ENCODE results near the gene CENPV.
"Not testable (repeated sequence)": the region's sequence is repeated elsewhere in the genome, so short reads cannot be mapped to it uniquely, and the experiment has no call there.

CENPV gene

DNA sequence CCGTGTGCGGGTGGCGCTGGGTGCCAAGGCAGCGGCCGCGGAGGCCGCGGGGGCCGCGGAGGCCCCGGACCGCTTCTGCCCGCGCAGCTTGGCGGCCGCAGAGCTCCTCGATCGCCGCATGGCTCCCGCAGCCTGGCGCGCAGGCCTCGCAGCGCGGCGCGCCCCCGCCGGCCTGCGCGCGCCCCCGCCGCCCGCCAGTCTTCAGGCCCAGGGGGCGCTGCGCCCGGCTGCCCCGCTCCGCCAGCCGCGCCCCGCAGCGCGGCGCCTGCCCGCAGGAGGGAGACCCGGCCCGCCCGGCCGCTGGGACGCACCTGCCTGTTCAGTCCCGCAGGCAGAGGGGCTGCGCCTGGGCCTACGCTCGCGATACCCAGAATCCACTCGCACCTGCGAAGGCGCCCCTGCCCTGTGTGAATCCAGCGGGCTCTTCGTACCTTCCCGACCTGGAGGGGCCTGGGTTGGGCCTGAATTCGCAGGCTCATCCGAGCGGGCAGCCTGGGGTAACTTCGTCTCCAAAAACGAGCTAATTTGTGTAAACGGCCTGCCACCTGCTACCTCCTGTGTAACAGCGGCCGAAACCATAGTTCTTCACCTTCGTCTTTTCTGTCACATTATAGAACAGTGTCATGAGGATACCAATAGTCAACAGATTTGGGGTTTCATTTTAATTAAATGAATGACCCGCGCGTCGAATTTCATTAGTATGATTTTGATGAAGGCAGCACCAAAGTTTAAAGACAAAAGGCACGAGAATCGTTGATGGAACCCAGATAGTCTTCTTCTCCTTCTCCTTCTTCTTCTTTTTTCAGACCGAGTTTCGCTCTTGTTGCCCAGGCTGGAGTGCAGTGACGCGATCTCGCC is at the start of gene CENPV:
Gene CENPV, minus strand, starts transcription at position 153 of the 858 bp plus-strand sequence. Its CDS starts 33 bp downstream, at position 120.
- no peak for DNase-seq (ENCODE audit: low read depth)

DNA sequence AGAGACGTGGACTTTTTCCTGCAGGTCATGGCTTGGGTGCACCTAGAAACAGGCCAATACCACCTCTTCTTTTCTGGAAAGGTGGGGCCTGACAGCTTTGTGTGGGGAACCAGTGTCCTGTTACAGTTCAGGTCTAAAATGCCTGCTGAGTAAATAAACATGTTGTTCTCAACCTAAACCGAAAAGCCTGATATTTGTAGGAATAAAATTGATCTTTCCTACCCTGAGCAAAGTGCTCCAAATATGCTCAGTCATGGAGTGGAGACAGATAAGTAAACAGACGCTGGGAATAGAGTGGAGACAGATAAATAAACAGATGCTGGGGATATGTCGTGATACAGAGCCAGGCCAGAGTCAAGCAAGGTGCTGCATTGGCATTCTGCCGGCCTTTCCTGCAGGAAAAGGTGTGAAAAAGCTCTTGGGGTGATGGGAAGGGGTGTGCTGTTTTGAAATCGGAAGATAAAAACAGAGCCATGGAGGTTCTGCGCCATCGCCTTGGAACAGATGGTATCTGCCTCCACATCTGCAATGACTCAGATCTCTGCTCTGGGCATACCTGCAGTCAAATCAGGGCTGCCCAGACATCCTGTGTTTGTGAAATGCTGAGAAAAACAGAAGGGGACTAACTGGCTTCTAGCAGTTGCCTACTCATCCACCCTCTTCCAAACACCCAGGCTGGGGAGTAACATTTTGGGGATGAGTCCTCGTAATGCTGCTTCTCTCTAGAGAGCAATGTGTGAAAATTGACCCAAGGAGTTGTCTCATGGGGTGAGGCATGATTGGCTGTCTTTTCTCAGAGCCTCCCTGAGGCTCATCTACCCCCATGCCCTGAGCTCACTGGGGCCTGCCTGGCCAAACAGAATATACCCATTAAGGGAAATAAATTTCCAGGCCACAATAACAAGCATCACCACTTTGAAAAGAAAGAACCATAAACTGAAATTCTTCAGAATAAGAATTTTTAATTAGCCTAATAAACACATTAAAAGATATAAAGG is 45.3 kb upstream of the CENPV start:
- DNase-seq (ENCODE audit: low read depth): no peak

DNA sequence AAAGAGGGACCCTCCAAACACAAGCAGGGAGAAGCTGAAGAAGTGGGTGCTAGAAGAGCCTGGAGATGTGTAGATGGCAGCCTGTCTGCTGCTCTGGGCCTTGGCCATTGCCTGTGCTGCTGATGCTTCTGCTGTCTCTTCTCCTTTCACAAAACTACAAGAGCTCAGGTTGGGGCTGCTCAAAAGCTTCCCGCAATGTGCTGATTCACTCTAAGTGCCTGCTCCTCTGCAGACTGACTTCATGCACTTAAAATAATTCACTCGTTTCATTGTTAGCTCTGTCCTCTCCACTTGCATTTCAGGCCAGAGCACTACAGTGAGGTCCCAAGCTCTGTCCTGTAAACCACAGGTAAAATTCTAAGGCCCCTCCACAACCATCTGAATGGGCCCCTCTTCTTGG is 43.4 kb upstream of the CENPV start:
- not testable (repeated sequence) for DNase-seq (ENCODE audit: low read depth)

DNA sequence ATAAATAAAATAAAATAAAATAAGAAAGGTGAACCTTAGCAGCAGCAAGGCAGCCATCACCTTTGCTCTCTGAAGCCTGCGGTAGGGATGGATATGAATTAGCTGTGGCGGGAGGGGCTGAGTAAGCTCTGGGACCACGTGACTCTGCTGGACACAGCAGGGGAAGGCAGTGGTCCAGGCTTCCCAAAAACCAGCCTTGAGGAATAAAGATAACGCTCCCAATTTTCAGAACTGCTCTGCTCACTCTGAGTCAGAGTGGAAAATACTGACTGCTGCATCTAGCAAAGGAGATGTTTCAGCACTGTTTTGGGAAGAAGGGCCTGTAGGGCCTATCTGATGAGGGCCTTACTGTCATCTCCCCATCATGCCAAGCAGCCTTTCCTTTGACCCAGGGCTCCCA is 42.6 kb upstream of the CENPV start:
- DNase-seq (ENCODE audit: low read depth): not testable (repeated sequence)

DNA sequence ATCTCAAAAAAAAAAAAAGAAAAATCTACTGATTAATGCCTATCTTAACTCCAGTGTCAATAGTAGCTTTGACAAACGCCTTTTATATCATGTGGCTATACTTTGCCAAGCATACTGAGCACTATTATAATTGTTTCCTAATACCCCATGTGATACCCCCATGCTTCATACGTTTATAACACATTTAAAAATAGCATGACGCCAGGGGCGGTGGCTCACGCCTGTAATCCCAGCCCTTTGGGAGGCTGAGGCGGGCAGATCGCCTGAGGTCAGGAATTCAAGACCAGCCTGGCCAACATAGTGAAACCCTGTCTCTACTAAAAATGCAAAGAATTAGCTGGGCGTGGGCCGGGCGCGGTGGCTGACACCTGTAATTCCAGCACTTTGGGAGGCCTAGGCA is 39.2 kb upstream of the CENPV start:
- not testable (repeated sequence) for DNase-seq (ENCODE audit: low read depth)

DNA sequence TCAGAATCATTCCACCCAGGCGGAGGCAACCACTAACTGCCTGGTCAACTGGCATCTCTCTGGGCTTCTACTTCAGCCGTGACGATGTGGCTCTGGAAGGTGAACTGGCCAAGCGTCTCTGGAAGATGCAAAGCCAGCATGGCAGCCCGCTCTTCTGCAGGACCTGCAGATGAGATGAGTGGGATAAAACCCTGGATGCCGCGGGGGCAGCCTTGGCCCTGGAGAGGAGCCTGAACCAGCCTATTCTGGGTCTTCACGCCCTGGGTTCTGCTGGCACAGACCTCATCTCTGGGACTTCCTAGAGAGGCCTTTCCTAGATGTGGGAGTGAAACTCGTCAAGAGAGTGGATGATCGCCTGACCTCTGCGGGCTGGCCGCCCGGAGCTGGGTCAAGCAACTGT is 38.2 kb upstream of the CENPV start:
- no peak for DNase-seq (ENCODE audit: low read depth)

DNA sequence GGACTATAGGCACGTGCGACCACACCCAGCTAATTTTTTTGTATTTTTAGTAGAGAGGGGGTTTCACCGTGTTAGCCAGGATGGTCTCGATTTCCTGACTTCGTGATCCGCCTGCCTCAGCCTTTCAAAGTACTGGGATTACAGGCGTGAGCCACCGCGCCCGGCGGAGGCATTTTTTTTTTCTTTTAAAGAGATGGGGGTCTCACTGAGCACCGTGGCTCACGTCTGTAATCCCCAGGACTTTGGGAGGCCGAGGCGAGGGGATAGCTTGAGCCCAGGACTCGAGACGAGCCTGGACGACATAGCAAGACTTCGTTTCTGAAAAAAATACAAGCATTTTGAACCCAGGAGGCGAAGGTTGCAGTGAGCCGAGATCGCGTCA is 32.8 kb upstream of the CENPV start:
- not testable (repeated sequence) for DNase-seq (ENCODE audit: low read depth)

DNA sequence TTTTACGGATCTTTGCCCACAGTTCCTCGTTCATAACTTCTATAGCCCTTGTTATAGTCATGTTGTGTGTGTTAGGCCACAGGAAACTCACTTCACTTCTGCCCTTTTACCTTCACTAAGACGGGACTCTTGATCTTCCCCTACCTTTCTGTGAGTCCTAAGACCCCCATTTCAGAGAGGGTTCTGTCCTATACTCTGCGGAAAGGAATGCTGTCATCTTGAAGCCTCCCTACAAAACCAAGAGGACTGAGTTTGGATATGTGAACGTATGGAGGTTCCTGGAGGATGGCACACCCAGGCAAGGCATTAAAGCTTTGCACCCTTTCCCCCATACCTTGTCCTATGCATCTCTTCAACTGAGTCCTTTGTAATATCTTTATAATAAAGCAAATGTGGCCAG is 31.3 kb upstream of the CENPV start:
- no peak for DNase-seq (ENCODE audit: low read depth)

DNA sequence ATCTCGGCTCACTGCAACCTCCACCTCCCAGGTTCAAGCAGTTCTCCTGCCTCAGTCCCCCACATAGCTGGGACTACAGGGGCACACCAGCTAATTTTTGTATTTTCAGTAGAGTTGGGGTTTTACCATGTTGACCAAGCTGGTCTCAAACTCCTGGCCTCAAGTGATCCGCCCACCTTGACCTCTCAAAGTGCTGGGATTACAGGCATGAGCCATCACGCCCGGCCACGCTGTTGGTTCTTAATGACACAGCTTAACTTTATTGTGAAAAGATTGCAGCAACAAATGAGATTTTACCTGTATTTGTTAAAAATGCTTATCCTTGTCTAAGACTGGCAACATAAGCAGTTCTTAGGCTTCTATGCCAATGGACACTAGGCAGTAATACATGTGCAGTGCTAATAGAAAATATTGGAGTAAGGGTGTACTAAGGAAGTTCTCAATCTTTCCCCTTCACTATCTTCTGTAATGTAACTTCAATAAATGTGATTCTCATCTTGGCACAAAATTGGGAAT is 30.6 kb upstream of the CENPV start:
- no peak for DNase-seq (ENCODE audit: low read depth)

DNA sequence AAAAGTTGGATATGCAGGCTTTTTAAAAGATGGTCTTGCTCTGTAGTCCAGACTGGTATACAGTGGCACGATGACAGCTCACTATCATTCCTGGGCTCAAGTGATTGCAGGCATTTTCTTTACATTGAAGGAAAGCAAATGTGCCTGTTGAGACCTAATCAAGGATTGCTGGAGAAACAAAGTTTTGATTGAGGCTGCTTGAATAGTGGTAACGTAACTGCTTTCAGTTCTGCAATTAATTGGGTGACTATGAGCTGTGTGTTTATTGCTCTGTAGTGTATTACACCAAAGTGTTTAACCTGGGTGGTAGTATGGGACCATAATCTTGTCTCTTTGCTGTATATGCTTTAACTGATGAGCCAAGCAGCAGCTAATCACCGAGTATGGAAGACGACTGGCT is 29.9 kb upstream of the CENPV start:
- no peak for DNase-seq (ENCODE audit: low read depth)

DNA sequence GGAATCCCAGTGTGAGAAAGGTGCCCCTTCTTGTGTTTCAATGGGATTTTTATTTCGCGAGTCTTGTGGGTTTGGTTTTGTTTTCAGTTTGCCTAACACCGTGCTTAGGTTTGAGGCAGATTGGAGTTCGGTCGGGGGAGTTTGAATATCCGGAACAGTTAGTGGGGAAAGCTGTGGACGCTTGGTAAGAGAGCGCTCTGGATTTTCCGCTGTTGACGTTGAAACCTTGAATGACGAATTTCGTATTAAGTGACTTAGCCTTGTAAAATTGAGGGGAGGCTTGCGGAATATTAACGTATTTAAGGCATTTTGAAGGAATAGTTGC is 28.2 kb upstream of the CENPV start:
- DNase-seq (ENCODE audit: low read depth): no peak

DNA sequence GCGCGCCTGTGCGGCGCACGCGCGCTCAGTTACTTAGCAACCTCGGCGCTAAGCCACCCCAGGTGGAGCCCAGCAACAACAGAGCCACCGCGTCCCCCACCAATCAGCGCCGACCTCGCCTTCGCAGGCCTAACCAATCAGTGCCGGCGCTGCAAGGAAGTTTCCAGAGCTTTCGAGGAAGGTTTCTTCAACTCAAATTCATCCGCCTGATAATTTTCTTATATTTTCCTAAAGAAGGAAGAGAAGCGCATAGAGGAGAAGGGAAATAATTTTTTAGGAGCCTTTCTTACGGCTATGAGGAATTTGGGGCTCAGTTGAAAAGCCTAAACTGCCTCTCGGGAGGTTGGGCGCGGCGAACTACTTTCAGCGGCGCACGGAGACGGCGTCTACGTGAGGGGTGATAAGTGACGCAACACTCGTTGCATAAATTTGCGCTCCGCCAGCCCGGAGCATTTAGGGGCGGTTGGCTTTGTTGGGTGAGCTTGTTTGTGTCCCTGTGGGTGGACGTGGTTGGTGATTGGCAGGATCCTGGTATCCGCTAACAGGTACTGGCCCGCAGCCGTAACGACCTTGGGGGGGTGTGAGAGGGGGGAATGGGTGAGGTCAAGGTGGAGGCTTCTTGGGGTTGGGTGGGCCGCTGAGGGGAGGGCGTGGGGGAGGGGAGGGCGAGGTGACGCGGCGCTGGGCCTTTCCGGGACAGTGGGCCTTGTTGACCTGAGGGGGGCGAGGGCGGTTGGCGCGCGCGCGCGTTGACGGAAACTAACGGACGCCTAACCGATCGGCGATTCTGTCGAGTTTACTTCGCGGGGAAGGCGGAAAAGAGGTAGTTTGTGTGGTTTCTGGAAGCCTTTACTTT is 27.6 kb upstream of the CENPV start, which contains the start of gene UBB:
Gene UBB, plus strand, starts transcription at position 452 of the 856 bp plus-strand sequence. CDS start 817 bp downstream, outside the sequence.
- peak; percentile 93 for DNase-seq (ENCODE audit: low read depth)

DNA sequence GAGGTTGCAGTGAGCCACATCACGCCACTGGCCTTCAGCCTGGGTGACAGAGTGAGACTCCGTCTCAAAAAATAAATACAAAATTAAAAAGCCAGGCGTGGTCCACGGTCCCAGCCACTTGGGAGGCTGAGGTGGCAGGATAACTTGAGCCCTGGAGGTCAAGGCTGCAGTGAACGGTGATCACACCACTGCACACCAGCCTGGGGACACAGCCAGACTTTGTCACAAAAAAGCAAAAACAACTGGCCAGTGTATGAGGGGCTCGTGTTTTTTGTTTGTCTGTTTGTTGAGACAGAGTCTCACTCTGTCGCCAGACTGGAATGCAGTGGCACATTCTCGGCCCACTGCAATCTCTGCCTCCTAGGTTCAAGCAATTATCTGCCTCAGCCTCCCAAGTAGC is 26.4 kb upstream of the CENPV start:
- DNase-seq (ENCODE audit: low read depth): no peak

DNA sequence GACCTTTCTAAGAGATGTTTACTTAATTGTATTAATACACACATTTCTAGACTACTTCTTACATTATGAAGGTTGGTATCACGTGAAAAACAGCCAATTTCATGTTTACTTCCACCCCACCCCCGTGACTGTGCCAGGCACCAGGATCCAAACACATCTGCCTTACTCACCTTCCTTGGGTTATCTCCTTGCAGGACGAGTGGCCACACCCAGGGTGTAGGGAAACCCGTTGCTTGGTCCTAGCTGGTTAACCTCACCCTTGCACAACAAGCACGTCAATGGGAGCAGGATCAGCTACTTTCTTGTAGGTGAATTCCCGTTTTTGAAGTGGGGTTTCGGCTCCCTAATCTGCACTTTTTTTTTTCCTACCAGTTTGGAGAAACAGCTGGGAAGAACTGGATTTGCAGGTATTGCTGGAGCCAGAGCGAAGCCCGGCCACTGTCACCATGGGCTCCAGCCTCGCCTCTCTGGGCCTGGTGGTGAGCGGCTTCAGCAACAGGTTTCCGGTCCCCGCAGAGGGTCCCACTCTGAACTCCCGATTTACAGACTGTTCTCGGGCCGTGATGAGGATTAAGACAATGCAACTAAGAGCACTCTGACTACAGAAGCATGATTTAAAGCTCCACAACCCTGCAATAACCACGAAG is 25.5 kb upstream of the CENPV start:
- DNase-seq (ENCODE audit: low read depth): no peak

DNA sequence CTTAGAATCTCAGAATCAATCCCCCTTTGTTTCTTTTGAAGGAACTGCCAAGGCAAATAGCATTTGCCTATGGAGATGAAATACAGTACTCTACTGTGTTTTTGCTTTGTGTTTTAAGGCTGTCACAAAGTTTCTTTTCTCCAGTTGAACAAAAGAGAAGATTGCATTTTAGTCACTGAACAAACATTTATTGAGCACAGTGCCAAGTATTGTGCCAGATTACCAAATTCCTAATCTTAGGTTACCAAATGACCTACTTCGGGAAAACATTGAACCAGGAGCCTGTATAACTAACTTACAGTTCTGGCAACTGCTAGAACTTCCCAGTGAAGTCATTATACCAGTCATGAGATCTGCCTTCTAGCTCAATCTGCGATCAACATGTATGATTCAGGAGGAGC is 24.7 kb upstream of the CENPV start:
- DNase-seq (ENCODE audit: low read depth): peak; percentile 27

DNA sequence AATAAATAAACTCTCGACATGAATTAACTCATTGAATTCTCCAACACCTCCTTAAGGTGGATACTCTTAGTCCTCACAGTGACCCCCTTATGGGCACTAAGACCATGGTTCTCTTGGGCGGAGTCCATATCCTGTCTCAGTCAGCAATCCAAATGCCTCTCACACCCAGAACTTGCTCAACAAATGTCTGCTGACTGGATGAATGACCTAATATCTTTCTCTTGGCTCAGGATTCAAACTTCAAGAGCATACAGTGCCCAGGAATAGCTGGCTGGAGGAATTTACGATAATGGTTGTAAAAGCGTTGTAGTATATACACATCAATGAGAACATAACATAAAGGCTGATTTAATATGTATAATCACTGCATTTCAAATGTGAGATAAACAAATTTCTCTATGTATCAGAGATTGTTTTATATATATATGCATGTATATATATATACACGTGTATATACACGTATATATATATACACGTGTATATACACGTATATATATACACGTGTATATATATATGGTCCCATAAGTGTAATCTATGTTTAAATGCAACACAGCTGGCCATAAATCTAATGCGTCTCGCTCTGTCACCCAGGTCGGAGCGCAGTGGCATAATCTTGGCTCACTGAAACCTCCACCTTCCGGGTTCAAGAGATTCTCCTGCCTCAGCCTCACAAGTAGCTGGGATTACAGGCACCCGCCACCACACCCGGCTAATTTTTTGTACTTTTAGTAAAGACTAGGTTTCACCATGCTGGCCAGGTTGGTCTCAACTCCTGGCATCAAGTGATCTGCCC is 21.1 kb upstream of the CENPV start:
- peak; percentile 35 for DNase-seq (ENCODE audit: low read depth)

DNA sequence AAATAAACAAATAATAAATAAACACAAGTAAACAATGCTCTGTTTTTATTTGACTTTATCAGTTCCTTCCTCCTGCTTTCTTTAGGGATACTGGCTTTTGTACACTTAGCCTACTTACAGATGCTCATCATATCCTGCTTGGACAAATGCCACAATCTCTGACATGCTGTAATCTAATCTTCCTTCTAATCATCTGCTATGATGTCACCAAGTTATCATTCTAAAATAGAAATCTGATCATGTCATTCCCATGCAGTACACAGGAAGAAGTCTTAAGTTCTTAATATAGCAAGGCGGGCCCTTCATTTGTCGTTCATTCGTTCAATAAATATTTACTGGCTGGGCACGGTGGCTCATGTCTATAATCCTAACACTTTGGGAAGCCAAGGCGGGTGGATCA is 18.5 kb upstream of the CENPV start:
- DNase-seq (ENCODE audit: low read depth): peak; percentile 30

DNA sequence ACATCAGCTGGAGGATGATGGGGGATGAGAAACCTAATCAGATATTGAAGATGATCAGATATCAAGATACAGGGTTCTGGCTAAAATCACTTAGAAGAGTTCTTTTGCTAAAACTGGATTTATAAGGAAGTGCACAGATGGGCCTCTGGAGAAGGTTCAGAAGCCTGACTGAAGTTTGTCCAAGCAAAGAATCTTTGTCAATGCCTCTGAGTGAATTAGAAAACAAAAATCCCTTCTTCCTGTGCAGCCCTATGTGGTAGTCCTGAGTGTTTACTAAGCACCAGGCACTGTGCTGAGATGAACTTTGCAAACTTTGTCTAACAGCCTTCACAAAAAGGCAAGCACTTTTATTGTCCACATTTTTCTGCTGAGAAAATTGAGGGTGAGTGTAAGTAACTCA is 11.4 kb upstream of the CENPV start:
- DNase-seq (ENCODE audit: low read depth): no peak

DNA sequence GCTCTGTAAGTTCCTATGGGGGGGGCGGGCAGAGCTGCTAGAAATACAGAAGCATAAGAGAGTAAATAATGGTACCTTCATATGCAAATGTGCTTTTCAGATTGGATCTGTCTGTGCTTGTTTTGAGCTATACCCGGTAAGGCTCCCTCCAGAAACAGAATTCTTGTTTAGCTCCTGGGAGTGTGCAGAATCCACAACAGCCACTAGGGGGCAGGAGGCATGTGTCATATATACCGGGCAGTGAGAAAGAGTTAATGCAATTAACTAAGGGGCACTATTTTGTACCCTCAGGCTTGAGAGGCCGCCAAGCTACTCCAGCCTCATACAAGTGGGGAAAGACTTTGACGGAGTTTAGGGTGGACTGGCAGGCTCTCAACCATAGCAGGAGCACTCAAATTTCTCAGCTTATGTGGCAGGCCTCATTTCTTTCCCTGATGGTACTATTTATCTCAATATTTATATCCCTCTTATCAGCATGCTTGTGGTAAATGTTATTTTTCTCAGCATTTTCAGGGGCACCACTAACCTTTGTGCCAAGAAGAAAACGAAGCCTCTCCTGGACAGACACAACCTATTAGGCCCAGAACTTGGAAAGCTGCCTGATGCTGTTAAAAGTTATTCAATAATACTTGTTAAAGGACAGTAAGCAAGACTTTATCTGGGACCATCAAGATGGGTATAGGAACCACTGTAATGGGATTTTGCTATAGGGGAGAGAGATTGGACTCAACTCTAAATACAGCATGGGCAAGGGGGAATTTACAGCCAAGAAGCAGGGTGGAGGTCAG is 10.7 kb upstream of the CENPV start:
- peak; percentile 28 for DNase-seq (ENCODE audit: low read depth)

DNA sequence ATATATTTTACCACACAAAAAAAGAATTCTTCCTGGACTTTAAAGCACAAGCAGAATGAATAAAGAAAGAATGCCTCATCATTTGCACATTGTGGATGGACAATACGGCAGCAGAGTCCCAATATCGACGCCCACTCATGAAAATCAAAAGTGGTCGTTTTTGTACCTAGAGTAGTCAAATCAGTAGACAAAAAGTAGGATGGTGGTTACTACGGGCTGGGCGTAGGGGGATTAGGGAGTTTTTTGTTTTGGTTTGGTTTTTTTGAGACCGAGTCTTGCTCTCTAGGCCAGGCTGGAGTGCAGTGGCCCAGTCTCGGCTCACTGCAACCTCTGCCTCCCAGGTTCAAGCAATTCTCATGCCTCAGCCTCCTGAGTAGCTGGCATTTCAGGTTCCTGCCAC is 8.6 kb upstream of the CENPV start:
- DNase-seq (ENCODE audit: low read depth): no peak
